C4-2B (cell line): ENCODE results near the gene ME3.

Source experiments
- CTCF ChIP-seq: fragments of 450-650 bp; conservative IDR thresholded peaks from 2 replicates; pipeline ENCODE4 v1.5.1; 2017; ENCODE audit warnings: mild to moderate bottlenecking
- ZFX ChIP-seq: fragments of 450-650 bp; IDR thresholded peaks from 2 replicates; pipeline ENCODE4 v1.6.1; 2017

GRCh38 chr11:86460461-86461385, 211.7 kb downstream of the ME3 start:
- TF ChIP-seq CTCF = no peak
- no peak for TF ChIP-seq ZFX
